ENCODE data around the gene ANAPC16. TPM values are rescaled to one million over a fixed set of nuclear protein-coding genes. Genes with fewer than 3 reads are reported as not detected.
"Not testable (repeated sequence)": the region's sequence is repeated elsewhere in the genome, so short reads cannot be mapped to it uniquely, and the experiment has no call there.

ANAPC16 gene
- total RNA-seq, 6 experiments from 2014 or later: 38.6 to 79.2 (median 51.3) TPM

- Histone ChIP-seq H3K4me3 (no peak overlapping the region), H3K4me1 (peaks cover 0 to 52% (median 28%) of the 10 kb centered on the region in 4 donors), H3K9me3 (no peaks in the 10 kb centered on the region), H3K36me3 (no peaks in the 10 kb centered on the region), H3K27ac (peak overlapping the region in 1 of 3 donors; percentile 74), H3K27me3 (no peaks in the 10 kb centered on the region)
- no peak for TF ChIP-seq POLR2A (IDR thresholded peaks at IDR 0.05)
- intact Hi-C loops (cut with DNase I): no loop called here
- 7% methylated on average over 3 of the region's 3 CpGs for WGBS (ENCODE audit: insufficient coverage, low coverage, low lambda C conversion rate, missing lambda C conversion rate)
- DNase-seq (no peak), ATAC-seq (no peak)
These were observed 30.2 kb downstream of the ANAPC16 start for GRCh38 chr10:72245949-72246525.

- WGBS (ENCODE audit: insufficient coverage, low coverage, low lambda C conversion rate, missing lambda C conversion rate): 32% methylated on average over 8 of the region's 10 CpGs
- peak overlapping the region in 2 of 3 donors; percentile 14 to 15 for H3K4me3 ChIP-seq
These were observed 32.8 kb downstream of the ANAPC16 start for GRCh38 chr10:72248468-72249151.

DNA sequence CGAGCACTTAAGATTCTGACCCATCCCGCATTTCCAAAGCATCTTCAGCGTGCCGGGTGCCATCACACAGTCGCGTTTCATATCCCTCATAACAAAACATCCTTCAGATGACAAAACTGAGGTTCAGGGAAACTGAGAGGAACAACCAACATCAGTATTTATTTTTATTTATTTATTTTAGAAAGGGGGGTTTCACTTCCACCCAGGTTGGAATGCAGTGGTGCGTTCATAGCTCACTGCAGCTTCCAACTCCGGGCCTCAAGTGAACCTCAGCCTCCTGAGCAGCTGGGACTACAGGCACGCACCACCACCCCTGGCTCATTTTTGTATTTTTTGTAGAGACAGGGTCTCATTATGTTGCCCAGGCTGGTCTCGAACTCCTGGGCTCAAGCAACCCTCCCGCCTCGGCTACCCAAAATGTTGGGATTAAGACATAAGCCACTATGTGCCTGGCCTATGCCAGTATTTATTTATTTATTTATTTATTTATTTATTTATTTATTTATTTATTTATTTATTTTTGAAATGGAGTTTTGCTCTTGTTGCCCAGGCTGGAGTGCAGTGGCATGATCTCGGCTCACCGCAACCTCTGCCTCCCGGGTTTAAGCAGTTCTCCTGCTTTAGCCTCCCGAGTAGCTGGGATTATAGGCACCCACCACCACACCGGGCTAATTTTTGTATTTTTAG, 33.5 kb downstream of the ANAPC16 start:
- H3K9me3 ChIP-seq; H3K27me3 ChIP-seq; intact Hi-C loops (cut with DNase I); H3K4me3 ChIP-seq; H3K36me3 ChIP-seq; DNase-seq; ATAC-seq: not testable (repeated sequence)
- Histone ChIP-seq H3K4me1 (peaks cover 0 to 52% (median 28%) of the 10 kb centered on the region in 4 donors), H3K27ac (peak overlapping the region; percentile 55 to 84 (median 77))
- WGBS (ENCODE audit: insufficient coverage, low coverage, low lambda C conversion rate, missing lambda C conversion rate): 81% methylated on average over 16 of the region's 17 CpGs

More at GRCh38 chr10:72248468-72249151, 32.8 kb downstream of the ANAPC16 start:
- ATAC-seq (peak; percentile 77 to 93 (median 86)), DNase-seq (peak; percentile 55 to 88 (median 81))
- no peaks in the 10 kb centered on the region for H3K36me3 ChIP-seq
- H3K4me1 ChIP-seq: peaks cover 0 to 52% (median 28%) of the 10 kb centered on the region in 4 donors
- TF ChIP-seq CTCF (IDR thresholded peaks at IDR 0.05) (no peak), POLR2A (IDR thresholded peaks at IDR 0.05) (peak; percentile 54)
- H3K27ac ChIP-seq: peak overlapping the region; percentile 55 to 84 (median 77)
- intact Hi-C loops (cut with DNase I): no loop called here
- H3K27me3 ChIP-seq: no peaks in the 10 kb centered on the region
- no peaks in the 10 kb centered on the region for H3K9me3 ChIP-seq

DNA sequence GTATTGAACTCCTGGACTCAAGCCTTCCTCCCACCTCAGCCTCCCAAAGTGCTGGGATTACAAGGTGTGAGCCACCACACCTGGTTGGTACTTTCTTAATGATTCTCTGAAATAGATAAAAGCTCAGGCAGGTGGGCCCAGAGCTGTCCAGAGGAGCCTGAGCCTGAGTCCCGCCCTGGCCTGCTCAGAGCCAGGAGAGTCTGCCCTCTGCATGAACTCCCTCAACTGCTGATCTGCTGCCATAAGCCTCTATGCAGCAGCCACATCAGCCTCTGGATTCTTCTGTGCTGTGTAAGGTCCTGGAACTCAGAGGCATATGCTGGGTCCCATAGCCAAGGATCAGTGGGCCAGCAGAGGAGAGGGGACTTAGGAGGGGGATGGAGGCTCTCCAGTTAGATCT, 34.9 kb downstream of the ANAPC16 start:
- Histone ChIP-seq H3K4me3 (no peak overlapping the region), H3K4me1 (peaks cover 0 to 53% (median 25%) of the 10 kb centered on the region in 4 donors), H3K9me3 (no peaks in the 10 kb centered on the region), H3K27ac (peak overlapping the region; percentile 21 to 55 (median 49)), H3K36me3 (no peaks in the 10 kb centered on the region), H3K27me3 (no peaks in the 10 kb centered on the region)
- intact Hi-C loops (cut with DNase I): no loop called here
- TF ChIP-seq CTCF (IDR thresholded peaks at IDR 0.05) (no peak), POLR2A (IDR thresholded peaks at IDR 0.05) (no peak)
- no CpG with 5 or more reads among the region's 1 CpG for WGBS (ENCODE audit: insufficient coverage, low coverage, low lambda C conversion rate, missing lambda C conversion rate)
- ATAC-seq (peak; percentile 37 to 50 (median 44)), DNase-seq (peak; percentile 36 to 82 (median 63))

DNA sequence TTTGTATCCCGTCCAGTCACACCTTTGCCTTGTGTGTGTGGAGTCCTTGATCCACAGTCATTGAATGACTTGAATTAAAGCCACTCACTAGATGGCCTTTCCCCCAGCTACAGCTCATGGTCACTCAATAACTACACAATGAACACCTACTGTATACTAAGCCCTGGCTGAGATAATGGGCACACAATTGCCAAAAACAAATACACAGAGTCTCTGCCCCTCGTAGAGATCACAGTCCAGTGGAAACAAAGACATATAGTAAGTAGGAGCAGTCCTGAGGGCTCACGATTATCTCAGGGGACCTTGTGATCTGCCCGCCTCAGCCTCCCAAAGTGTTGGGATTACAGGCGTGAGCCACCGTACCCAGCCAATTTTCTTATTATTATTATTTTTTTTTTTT, 35.8 kb downstream of the ANAPC16 start:
- Histone ChIP-seq H3K4me3 (no peak overlapping the region), H3K9me3 (no peaks in the 10 kb centered on the region), H3K27me3 (no peaks in the 10 kb centered on the region), H3K4me1 (peaks cover 0 to 61% (median 30%) of the 10 kb centered on the region in 4 donors), H3K27ac (no peak overlapping the region), H3K36me3 (no peaks in the 10 kb centered on the region)
- no peak for TF ChIP-seq POLR2A (IDR thresholded peaks at IDR 0.05)
- no peak for ATAC-seq
- WGBS (ENCODE audit: insufficient coverage, low coverage, low lambda C conversion rate, missing lambda C conversion rate): 83% methylated on average over 5 of the region's 6 CpGs
- intact Hi-C loops (cut with DNase I): no loop called here
- no peak for DNase-seq
